ENCODE measurements around the gene BUD13.
A peak's percentile ranks its signal among the peaks of the same experiment; 100 is the strongest.

BUD13 gene

DNA sequence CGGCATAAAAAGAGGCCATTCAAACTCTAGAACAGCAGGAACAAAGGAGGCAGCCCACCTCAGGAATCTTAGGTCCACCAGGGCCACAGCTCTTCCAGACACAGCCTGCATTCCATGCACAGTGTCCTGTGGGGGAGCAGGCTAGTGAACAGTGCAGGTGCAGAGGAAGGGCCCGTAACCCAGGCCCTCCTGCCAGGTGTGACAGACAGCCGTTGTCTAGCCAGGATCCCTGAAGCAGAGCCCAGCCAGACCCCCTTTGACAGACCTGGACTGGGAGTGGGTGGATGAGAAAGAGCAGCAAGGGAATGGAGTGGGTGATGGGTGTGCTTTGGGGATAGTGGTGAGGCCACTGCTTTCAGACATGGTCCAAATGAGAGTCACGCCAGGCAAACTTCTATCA, 16.2 kb upstream of the BUD13 start:
- in situ Hi-C loops (cut with HindIII; ENCODE audit: low sequenced_read_pairs) = no loop called here
- TF ChIP-seq, protein P1, sequence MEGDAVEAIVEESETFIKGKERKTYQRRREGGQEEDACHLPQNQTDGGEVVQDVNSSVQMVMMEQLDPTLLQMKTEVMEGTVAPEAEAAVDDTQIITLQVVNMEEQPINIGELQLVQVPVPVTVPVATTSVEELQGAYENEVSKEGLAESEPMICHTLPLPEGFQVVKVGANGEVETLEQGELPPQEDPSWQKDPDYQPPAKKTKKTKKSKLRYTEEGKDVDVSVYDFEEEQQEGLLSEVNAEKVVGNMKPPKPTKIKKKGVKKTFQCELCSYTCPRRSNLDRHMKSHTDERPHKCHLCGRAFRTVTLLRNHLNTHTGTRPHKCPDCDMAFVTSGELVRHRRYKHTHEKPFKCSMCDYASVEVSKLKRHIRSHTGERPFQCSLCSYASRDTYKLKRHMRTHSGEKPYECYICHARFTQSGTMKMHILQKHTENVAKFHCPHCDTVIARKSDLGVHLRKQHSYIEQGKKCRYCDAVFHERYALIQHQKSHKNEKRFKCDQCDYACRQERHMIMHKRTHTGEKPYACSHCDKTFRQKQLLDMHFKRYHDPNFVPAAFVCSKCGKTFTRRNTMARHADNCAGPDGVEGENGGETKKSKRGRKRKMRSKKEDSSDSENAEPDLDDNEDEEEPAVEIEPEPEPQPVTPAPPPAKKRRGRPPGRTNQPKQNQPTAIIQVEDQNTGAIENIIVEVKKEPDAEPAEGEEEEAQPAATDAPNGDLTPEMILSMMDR (IDR thresholded peaks at IDR 0.05; ENCODE audit: low read depth, low read length, missing control alignments) = no peak
- DNase-seq (ENCODE audit: low read depth) = no peak
- H3K4me3 ChIP-seq (ENCODE audit: low read depth, low read length) = no peak overlapping the region

DNA sequence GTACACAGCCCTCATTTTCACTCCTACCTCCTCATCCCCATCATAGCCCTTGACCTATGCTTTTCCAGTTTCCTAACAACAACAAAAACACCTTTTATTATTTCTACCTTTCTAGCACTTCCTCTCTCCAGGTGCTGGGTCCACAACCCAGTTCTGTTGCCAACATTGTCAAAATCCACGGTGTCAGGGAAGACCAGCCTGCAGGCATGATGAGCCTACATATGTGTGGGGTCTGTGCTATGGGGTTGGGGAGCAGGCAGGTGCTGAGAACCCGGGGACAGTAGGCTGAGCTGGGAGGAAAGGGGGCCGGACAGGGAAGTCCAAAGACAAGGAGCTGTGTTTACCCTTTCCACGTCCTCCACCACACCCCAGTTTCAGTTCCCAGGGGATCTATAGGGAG, 15.7 kb upstream of the BUD13 start:
- in situ Hi-C loops (cut with HindIII; ENCODE audit: low sequenced_read_pairs) = no loop called here
- peak overlapping the region; percentile 78 for H3K4me3 ChIP-seq (ENCODE audit: low read depth, low read length)
- no peak for DNase-seq (ENCODE audit: low read depth)
- TF ChIP-seq, protein P1 (IDR thresholded peaks at IDR 0.05; ENCODE audit: low read depth, low read length, missing control alignments) = no peak

DNA sequence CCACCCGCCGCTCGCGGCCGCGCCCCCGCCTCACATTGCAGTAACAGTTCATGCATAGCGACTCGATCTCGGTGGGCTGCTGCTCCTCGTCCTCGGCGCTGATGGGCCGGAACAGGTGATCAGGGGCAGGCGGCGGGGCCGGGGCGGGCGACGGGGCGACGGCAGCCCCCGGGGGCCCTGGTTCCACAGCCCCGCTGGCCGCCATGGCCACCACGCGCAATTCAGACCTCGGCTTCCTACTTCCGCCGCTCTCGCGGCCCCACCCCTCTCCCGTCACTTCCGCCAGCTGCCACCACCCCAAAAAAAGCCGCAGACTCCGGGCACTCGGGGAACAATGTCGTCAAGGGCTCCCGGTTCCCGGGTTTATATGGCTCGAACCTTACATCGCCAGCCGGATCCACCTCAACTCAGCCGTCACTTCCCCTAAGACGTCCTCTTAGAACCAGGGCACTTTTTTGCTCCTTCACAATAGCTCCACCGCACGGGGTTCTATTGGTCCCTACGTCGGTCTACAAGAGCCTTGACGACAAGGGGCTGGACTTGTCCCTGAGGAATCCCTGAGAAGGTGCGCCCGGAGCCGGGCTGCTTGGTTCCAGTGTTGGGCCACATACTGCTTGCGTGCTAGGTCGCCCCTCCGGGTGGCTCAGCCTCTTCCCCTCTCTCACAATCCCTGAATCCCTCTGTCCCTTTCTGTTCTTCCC, 15.1 kb upstream of the BUD13 start, which contains the start of gene ZPR1:
Gene ZPR1, minus strand, starts transcription at position 238 of the 701 bp plus-strand sequence. Its CDS starts 33 bp downstream, at position 205.
- DNase-seq (ENCODE audit: low read depth) = no peak
- in situ Hi-C loops (cut with HindIII; ENCODE audit: low sequenced_read_pairs) = no loop called here
- TF ChIP-seq, protein P1 (IDR thresholded peaks at IDR 0.05; ENCODE audit: low read depth, low read length, missing control alignments) = no peak
- H3K4me3 ChIP-seq (ENCODE audit: low read depth, low read length) = peak within 1 kb of the TSS; percentile 78

DNA sequence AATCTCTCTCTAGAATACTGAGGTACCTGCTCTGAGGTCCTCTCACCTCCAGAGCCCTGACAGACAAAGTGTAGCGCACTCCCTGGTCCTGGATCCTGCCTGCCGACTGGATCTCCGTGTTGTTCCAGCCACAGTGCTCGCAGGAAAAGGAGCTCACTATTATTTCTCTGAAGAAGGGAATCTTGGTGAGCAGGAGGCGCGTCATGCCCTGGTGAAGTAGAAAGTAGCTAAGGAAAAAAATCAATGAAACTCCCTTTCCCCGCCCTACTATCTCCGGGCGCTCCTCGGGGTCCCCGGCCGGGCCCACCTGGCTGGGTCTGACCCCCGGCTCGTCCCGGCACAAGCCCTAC, 14.6 kb upstream of the BUD13 start:
- in situ Hi-C loops (cut with HindIII; ENCODE audit: low sequenced_read_pairs) = no loop called here
- DNase-seq (ENCODE audit: low read depth) = no peak
- peak overlapping the region; percentile 78 for H3K4me3 ChIP-seq (ENCODE audit: low read depth, low read length)
- TF ChIP-seq, protein P1 (IDR thresholded peaks at IDR 0.05; ENCODE audit: low read depth, low read length, missing control alignments) = no peak

DNA sequence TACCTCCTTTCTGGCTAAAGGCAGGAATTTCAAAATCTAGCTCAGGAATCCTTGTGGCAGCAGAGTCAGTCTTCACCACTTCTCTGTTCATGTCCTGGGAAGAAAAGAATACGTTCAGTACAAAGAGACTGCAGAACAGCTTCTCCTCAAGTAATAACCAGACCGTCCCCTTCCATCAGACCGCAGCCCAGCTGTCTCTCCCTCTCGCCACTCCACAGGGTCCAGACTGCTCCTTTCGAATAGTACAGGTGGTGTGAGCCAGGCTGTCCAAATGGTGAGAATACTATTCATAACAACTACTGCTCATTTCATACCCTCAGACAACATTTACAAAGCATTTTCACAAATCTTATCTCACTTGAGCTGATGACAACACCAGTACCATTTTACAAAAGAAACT, 14.2 kb upstream of the BUD13 start:
- H3K4me3 ChIP-seq (ENCODE audit: low read depth, low read length) = peak overlapping the region; percentile 78
- TF ChIP-seq, protein P1 (IDR thresholded peaks at IDR 0.05; ENCODE audit: low read depth, low read length, missing control alignments) = no peak
- in situ Hi-C loops (cut with HindIII; ENCODE audit: low sequenced_read_pairs) = no loop called here
- DNase-seq (ENCODE audit: low read depth) = no peak

DNA sequence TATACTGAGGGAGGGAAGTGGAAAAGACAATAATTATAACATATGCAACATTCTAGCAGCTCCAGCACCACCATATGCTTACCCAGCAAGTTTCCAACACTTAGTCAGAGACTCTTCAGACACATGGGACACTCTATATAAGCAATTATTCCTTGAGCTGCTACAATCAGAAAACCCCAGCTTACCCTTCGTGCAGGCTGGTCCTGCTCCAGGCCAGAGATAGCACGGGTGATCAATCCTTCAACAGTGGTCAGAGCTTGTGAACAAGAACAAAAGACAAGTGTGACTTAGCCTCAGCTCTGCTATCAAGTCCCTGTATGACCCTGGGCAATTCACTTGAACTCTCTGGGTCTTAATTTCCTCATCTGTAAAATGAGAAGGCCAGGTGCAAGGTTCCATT, 13.5 kb upstream of the BUD13 start:
- H3K4me3 ChIP-seq (ENCODE audit: low read depth, low read length) = no peak overlapping the region
- DNase-seq (ENCODE audit: low read depth) = no peak
- TF ChIP-seq, protein P1 (IDR thresholded peaks at IDR 0.05; ENCODE audit: low read depth, low read length, missing control alignments) = no peak
- in situ Hi-C loops (cut with HindIII; ENCODE audit: low sequenced_read_pairs) = no loop called here

Measured in astrocyte of the cerebellum (primary cell).